ENCODE results near the gene SV2B.

The SV2B gene

DNA sequence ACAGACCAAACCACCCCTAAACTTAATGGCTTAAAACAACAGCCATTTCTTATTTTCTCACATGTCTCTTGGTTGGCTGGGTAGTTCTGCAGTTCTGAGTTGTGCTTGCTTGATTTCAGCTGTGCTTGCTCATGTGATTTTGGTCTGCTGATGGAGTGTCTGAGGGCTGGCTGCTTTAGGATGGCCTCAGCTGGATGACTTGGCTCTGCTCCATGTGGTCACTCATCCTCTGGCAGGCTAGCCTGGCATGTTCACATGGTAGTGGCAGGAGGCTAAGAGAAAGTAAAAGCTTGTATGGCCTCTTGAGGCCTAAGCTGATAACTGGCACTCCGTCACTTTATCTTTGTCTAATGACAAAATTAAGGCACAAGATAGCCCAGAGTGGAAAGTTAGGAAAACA, 4.1 kb downstream of the SV2B start:
- TF ChIP-seq POLR2AphosphoS5 (IDR thresholded peaks at IDR 0.05; ENCODE audit: low read depth, low read length) (no peak), SIN3A (IDR thresholded peaks at IDR 0.05; ENCODE audit: borderline replicate concordance, insufficient read depth, low read length) (no peak), FOXP2 (optimal IDR thresholded peaks at IDR 0.05; ENCODE audit: borderline replicate concordance, extremely low read depth, extremely low read length, insufficient read depth) (no peak), TAF1 (IDR thresholded peaks at IDR 0.05; ENCODE audit: borderline replicate concordance, insufficient read depth, low read length) (no peak)
- TF ChIP-seq, protein P1, sequence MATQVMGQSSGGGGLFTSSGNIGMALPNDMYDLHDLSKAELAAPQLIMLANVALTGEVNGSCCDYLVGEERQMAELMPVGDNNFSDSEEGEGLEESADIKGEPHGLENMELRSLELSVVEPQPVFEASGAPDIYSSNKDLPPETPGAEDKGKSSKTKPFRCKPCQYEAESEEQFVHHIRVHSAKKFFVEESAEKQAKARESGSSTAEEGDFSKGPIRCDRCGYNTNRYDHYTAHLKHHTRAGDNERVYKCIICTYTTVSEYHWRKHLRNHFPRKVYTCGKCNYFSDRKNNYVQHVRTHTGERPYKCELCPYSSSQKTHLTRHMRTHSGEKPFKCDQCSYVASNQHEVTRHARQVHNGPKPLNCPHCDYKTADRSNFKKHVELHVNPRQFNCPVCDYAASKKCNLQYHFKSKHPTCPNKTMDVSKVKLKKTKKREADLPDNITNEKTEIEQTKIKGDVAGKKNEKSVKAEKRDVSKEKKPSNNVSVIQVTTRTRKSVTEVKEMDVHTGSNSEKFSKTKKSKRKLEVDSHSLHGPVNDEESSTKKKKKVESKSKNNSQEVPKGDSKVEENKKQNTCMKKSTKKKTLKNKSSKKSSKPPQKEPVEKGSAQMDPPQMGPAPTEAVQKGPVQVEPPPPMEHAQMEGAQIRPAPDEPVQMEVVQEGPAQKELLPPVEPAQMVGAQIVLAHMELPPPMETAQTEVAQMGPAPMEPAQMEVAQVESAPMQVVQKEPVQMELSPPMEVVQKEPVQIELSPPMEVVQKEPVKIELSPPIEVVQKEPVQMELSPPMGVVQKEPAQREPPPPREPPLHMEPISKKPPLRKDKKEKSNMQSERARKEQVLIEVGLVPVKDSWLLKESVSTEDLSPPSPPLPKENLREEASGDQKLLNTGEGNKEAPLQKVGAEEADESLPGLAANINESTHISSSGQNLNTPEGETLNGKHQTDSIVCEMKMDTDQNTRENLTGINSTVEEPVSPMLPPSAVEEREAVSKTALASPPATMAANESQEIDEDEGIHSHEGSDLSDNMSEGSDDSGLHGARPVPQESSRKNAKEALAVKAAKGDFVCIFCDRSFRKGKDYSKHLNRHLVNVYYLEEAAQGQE (IDR thresholded peaks at IDR 0.05; ENCODE audit: insufficient read depth in 1 of 2, low read depth in 2 of 2, low read length in 2 of 2), result no peak

DNA sequence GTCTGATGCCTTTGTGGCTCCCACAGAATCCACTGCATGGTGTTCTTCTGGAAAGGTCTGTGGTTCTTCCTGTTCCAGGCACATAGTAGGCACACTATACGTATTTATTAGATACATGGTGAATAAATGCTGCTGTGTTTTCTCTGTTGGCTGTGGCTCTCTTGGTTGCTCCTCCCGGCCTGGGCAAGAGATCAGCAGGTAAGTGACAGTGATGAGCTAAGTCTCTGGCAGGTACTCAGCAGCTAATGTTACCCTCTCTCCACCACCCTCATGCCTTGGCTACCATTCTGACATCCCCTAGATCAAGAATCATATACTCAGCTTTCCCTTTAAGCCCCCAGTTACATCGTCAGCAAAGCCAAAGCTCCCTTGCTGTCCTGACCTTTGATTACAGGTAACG, 8.4 kb downstream of the SV2B start:
- TF ChIP-seq FOXP2 (optimal IDR thresholded peaks at IDR 0.05; ENCODE audit: borderline replicate concordance, extremely low read depth, extremely low read length, insufficient read depth) (no peak), TAF1 (IDR thresholded peaks at IDR 0.05; ENCODE audit: borderline replicate concordance, insufficient read depth, low read length) (no peak), SIN3A (IDR thresholded peaks at IDR 0.05; ENCODE audit: borderline replicate concordance, insufficient read depth, low read length) (no peak), POLR2AphosphoS5 (IDR thresholded peaks at IDR 0.05; ENCODE audit: low read depth, low read length) (no peak)
- TF ChIP-seq, protein P1 (IDR thresholded peaks at IDR 0.05; ENCODE audit: insufficient read depth in 1 of 2, low read depth in 2 of 2, low read length in 2 of 2), result no peak

DNA sequence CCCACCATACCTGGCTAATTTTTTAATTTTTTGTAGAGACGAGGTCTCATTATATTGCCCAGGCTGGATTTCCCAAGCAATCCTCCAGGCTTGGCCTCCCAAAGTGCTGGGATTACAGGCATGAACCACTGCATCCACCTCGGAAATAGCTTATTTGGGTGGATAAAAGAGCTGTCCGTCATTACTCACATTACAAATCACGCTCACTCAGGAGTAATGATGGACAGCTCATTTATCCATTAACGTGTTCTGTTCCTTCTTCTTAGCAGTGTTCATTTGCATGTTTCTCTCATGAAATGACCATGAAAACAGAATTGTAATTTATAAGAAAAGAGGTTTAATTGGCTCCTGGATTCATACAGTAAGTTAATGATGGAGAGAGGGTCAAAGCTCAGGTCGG, 9.8 kb downstream of the SV2B start:
- TF ChIP-seq FOXP2 (optimal IDR thresholded peaks at IDR 0.05; ENCODE audit: borderline replicate concordance, extremely low read depth, extremely low read length, insufficient read depth), result no peak
- no peak for TF ChIP-seq POLR2AphosphoS5 (IDR thresholded peaks at IDR 0.05; ENCODE audit: low read depth, low read length)
- no peak for TF ChIP-seq SIN3A (IDR thresholded peaks at IDR 0.05; ENCODE audit: borderline replicate concordance, insufficient read depth, low read length)
- no peak for TF ChIP-seq TAF1 (IDR thresholded peaks at IDR 0.05; ENCODE audit: borderline replicate concordance, insufficient read depth, low read length)
- TF ChIP-seq, protein P1 (IDR thresholded peaks at IDR 0.05; ENCODE audit: insufficient read depth in 1 of 2, low read depth in 2 of 2, low read length in 2 of 2), result no peak

DNA sequence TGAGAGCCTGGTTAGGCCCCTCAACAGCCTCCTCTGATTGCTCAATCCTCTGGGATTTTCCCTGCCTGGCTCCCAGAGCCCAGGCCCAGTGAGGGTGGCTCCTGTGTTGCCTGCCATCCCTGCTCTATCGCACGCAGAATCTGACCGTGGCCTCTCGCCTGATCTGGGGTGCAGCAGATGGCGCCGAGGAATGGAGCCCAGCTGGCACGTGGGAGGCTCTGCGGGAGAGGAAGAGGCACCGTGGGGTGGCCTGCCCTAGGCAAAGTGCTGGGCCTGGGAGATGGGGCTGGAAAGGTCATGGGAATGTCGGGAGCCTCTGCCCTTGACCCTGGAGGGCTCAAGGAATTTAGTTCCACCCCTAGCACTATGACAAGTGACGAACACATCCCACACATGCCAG, 10.3 kb downstream of the SV2B start:
- TF ChIP-seq FOXP2 (optimal IDR thresholded peaks at IDR 0.05; ENCODE audit: borderline replicate concordance, extremely low read depth, extremely low read length, insufficient read depth) (no peak), TAF1 (IDR thresholded peaks at IDR 0.05; ENCODE audit: borderline replicate concordance, insufficient read depth, low read length) (no peak), SIN3A (IDR thresholded peaks at IDR 0.05; ENCODE audit: borderline replicate concordance, insufficient read depth, low read length) (no peak), POLR2AphosphoS5 (IDR thresholded peaks at IDR 0.05; ENCODE audit: low read depth, low read length) (no peak)
- TF ChIP-seq, protein P1 (IDR thresholded peaks at IDR 0.05; ENCODE audit: insufficient read depth in 1 of 2, low read depth in 2 of 2, low read length in 2 of 2), result no peak

DNA sequence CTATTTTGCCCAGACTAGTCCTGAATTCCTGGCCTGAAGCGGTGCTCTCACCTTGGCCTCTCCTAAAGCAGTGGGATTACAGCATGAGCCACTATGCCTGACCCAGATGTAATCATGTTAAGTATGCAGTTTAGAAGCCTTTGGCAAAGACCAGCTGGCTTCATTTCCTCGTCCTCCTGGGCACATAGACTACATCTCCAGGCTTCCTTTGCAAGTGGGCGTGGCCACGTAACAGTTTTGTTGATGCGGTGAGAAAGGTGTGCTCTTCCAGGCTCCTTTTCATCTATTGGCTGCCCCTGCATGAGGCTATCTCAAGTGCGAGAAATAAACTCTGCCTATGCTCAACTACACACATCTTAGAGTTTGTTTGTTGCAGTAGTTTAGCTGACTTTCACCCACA, 13.0 kb downstream of the SV2B start:
- TF ChIP-seq TAF1 (IDR thresholded peaks at IDR 0.05; ENCODE audit: borderline replicate concordance, insufficient read depth, low read length) (no peak), FOXP2 (optimal IDR thresholded peaks at IDR 0.05; ENCODE audit: borderline replicate concordance, extremely low read depth, extremely low read length, insufficient read depth) (no peak), SIN3A (IDR thresholded peaks at IDR 0.05; ENCODE audit: borderline replicate concordance, insufficient read depth, low read length) (no peak), POLR2AphosphoS5 (IDR thresholded peaks at IDR 0.05; ENCODE audit: low read depth, low read length) (no peak)
- TF ChIP-seq, protein P1 (IDR thresholded peaks at IDR 0.05; ENCODE audit: insufficient read depth in 1 of 2, low read depth in 2 of 2, low read length in 2 of 2), result no peak

All from PFSK-1 (cell line).